ENCODE results near the gene MT1B.

MT1B gene

GRCh38 chr16:56651586-56651985 is at the start of gene MT1B:
Gene MT1B (plus strand): TSS chr16:56651886. CDS start chr16:56651954, 68 bp downstream.
- DNase-seq, result no peak

DNA sequence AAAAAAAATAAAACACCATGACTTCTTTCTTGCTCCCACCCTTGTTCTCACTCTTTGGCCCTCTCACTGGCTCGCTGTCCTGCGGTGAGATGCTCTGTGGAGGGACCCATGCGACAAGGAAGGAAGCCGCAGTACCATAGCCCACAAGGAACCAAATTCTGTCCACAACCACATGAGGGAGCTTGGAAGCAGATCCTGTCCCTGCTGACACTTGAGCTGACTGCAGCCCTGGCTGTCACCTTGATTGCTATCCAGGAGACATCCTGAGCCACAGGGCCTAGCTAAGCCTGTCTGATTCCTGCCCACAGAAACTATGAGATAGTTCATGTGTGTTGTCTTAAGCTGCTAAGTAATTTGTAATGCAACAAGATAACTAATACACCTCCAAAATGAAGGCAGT is 48.1 kb upstream of the MT1B start:
- DNase-seq, result peak; percentile 42

DNA sequence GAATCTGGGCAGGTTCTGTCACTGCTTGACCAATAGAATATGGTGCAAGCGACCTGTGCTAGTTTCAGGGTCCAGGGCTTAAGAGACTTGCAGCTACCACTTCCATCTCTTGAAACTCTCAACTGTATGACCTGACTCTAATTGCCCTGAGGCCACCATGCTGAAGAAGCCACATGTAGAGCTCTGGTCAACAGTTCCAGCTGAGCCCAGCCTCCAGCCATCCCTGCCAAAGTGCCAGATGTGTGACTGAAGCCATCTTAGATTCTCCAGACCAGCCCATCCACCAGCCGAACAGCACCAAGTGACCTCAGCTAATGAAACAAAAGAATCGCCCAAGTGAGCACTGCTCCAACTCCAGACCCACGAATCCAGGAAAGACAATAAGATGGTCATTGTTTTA is 46.7 kb upstream of the MT1B start:
- no peak for DNase-seq

GRCh38 chr16:56605475-56605874 is 46.2 kb upstream of the MT1B start:
- DNase-seq, result no peak

GRCh38 chr16:56606071-56606475 is 45.6 kb upstream of the MT1B start:
- no peak for DNase-seq

DNA sequence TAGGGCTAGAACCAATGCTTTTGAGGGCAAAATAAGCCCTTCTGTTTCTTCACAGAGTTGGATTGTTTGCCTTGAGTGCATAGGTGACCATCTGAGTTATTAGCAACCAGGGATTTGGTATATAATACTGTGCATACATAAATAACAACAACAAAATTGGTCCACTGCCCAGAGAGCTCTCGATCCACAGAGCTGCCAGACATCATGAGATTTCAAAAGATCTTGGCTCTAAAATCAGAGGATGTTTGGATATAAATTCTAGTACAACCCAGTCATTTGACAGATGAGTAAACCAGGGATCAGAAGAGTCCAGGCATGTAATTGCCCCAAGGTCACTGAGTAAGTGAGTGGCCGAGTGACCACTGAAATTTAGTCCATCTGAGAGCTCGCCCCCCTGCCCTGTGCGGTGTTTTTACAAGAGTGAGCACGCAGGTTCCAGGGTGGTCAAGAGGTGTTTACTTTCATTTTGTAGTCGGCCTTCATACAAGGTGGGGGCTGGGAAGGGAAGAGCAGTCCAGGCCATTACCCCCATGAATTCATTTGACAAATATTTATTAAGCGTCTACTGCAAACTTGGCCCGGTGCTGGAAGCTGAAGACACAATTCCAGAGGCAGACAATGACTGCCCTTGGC is 45.1 kb upstream of the MT1B start:
- no peak for DNase-seq

DNA sequence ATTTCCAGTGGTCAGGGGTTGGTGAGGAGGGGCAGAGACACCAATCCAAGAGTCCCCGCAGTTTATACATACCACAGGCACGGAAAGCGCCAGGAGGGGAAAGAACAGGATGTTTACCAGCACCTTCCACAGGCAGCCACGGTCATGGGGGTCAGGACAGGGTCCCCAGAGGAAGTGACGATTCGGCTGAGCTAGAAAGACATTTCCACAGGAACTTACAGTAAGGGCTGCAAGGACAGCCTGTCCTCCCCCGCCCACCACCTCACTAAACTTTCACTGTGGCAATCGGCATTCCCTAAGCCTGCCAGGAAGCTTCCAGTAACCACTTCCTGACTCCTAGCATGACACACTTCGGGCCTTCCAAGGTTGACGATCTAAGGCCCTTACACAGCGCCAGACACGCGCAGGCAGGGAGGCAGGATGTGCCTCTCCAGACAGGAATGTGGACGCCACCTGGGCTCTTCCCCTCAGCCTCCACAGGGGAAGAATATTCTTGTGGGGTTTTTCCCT is 44.5 kb upstream of the MT1B start:
- no peak for DNase-seq

DNA sequence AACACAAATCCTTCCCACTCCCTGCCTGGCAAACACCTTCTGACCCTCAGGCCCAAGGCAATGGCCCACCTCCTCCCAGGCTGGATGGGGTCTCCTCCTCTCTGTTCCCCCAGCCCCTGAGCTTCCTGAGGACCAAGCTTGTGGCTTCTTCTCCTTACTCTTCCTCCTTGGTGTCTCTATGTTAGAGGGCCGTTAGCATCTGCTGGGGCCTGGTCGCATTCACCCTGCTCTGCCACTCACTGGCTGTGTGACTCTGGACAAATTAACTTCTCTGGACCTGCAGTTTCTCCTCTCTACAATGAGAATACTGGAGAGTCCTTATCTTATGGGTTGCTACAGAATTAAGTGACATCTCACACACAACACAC is 44.0 kb upstream of the MT1B start:
- no peak for DNase-seq

DNA sequence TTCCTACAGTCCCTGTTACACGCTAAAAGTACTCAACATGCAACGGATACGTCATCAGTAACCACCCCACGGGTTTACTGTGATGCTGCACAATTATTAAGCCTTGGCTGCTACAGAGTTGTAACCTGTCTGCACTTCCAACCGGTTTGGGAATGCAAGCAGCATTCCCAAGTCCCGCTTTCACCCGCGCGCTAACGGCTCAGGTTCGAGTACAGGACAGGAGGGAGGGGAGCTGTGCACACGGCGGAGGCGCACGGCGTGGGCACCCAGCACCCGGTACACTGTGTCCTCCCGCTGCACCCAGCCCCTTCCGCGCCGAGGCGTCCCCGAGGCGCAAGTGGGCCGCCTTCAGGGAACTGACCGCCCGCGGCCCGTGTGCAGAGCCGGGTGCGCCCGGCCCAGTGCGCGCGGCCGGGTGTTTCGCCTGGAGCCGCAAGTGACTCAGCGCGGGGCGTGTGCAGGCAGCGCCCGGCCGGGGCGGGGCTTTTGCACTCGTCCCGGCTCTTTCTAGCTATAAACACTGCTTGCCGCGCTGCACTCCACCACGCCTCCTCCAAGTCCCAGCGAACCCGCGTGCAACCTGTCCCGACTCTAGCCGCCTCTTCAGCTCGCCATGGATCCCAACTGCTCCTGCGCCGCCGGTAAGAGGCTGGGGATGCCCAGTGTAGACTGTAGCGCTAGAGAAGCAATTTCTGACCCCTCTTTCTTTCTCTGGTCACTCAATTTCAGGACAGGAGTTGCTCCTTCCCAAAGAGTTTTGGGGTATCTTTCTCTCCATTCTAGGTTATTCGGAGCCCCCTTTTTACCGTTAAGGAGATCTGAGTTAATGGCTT is 43.4 kb upstream of the MT1B start, which contains the start of gene MT2A:
TSS of gene MT2A (plus strand) at position 542 of the 833 bp plus-strand sequence. CDS start at position 614, 72 bp downstream.
- DNase-seq, result peak; percentile 90

- DNase-seq, result no peak
Measured at GRCh38 chr16:56608876-56609462, 42.7 kb upstream of the MT1B start.

- peak; percentile 19 for DNase-seq
Measured at GRCh38 chr16:56609463-56609921, 42.2 kb upstream of the MT1B start.

GRCh38 chr16:56610017-56610608 is 41.6 kb upstream of the MT1B start:
- no peak for DNase-seq

DNA sequence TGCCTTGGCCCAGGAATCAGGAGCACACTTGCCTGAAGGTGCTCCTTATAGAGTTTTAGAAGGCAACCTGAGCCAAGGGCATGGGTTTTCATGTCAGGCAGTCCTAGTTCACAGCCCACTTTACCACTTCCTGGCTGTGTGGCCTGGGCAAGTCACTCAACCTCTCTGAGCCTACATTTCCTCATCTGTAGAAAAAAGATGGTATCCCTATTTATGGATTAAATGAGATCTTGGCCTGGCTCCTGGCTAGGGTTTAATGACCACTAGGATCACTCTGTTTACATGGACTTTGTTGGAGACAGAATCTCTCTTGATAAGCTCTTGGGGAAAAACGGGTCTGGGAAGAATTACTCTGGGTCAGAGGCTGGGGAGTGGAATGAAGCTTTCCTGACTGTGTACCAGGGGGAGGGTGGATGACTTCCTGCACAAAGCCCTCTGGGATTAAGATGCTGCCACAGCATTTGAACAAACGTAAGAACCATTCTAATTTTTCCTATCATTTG is 41.0 kb upstream of the MT1B start:
- no peak for DNase-seq

- DNase-seq, result no peak
Measured at GRCh38 chr16:56611281-56611833, 40.3 kb upstream of the MT1B start.

- DNase-seq, result no peak
Measured at GRCh38 chr16:56613706-56614105, 38.0 kb upstream of the MT1B start.

DNA sequence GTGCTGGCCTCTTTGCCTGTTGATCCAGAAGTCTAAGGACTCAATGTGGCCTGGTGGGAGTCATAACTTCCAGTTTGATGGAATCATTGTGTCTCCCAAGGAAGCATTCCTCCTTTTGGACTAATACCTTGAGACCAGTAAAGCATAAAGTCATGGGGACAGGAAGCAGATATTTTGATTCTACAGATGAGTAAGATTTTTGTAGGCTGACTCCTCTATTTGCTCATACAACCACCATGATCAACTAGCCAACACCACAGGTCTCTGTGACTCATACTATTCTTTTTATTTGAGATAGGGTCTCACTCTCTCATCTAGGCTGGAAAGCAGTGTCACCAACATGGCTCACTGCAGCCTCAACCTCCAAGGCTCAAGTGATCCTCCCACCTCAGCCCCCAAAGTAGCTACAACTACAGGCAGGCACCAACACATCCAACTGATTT is 37.1 kb upstream of the MT1B start:
- no peak for DNase-seq

DNA sequence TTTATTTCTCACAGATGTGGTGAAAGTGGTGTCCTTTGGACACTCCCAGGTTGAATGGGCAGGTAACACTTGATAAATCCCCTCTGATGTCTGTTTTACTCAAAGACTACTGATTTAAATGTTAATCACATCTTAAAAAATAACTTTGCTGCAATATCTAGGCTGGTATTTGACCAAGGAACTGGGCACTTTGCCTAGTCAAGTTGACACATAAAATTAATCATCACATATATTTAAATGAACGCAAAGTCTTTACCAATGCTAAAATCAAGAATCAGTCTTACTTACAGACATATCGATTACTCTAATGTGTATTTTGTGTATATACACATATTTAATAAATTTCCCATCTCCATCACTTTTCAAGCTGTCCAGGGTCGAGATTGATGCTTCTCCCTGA is 36.3 kb upstream of the MT1B start:
- no peak for DNase-seq

DNA sequence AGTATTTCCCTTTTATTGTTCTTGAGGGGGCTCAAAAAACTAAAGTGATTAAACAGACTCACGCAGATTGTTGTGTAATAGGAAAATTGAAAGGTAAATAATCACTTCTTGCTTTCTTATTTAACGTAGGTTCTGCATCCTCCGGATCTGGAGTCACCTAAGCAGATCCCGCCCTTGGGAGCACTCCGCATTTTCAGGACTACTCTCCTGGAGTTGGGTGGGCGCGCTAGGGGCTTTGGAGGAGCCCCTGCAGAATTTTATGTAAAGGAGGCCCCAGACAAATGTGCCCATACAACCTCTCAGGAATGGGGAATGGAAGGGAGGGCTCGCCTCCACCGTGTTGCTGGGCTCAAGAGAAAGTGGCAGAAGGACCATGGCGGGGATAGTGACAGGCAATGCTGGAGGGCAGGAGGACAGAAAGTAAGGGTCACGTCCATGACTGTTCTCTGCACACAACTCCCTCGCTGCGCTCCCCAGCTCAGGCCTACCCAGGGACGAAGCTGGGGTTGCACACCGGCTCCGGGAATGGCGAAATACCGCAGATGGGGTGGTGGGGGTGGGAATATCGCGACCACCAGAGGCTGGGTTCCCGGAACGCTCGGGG is 35.0 kb upstream of the MT1B start:
- no peak for DNase-seq

GRCh38 chr16:56617212-56618085 is 34.2 kb upstream of the MT1B start:
- no peak for DNase-seq

- DNase-seq, result no peak
Measured at GRCh38 chr16:56618138-56618537, 33.5 kb upstream of the MT1B start.

DNA sequence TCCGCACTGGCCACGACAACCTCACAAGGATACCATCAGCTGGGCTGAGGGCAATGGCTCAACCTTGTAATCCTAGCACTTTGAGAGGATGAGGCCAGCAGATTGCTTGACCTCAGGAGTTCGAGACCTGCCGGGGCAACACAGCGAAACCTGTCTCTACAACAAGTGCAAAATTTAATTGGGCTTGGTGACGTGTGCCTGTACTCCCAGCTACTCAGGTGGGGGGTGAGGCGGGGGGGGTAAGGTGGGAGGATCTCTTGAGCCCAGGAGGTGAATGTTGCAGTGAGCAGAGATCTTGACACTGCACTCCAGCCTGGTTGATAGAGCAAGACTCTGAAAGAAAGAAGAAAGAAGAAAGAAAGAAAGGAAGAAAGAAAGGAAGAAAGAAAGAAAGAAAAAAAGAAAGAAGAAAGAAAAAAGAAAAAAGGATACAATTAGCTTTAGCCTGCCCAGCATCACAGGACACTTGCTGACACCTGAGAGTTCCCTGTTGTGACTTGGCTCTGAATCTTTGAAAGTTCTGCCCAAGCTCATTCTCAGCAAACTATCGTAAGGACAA is 31.3 kb upstream of the MT1B start:
- DNase-seq, result no peak
